Tibial nerve (tissue), 3 donors: ENCODE data around the gene EML5.

Source experiments
- CTCF ChIP-seq, 5 experiments: fragments of 200-600 bp in 3 of 5; fragments of 450-650 bp in 2 of 5; sonication (generic) in 3 of 5; IDR thresholded peaks; one replicate each; pipeline ENCODE4 v1.5.1; 2016 to 2019; ENCODE audit warnings: antibody characterized with exemption in 5 of 5, mild to moderate bottlenecking in 3 of 5, moderate library complexity in 2 of 5
- POLR2A ChIP-seq, 2 donors: fragments of 450-650 bp; IDR thresholded peaks; one replicate each; pipeline ENCODE4 v1.6.1; 2017; ENCODE audit warnings: antibody characterized with exemption in 2 of 2, mild to moderate bottlenecking in 2 of 2, moderate library complexity in 2 of 2

GRCh38 chr14:88563845-88564244 is 228.9 kb downstream of the EML5 start:
- TF ChIP-seq CTCF (IDR thresholded peaks at IDR 0.05) (no peak), POLR2A (IDR thresholded peaks at IDR 0.05) (no peak)
